ENCODE data around the gene TNFAIP1.

GRCh38 chr17:28306954-28307401 is 28.6 kb upstream of the TNFAIP1 start:
- TF ChIP-seq POLR2A (IDR thresholded peaks at IDR 0.05): no peak
- TF ChIP-seq, protein P1, sequence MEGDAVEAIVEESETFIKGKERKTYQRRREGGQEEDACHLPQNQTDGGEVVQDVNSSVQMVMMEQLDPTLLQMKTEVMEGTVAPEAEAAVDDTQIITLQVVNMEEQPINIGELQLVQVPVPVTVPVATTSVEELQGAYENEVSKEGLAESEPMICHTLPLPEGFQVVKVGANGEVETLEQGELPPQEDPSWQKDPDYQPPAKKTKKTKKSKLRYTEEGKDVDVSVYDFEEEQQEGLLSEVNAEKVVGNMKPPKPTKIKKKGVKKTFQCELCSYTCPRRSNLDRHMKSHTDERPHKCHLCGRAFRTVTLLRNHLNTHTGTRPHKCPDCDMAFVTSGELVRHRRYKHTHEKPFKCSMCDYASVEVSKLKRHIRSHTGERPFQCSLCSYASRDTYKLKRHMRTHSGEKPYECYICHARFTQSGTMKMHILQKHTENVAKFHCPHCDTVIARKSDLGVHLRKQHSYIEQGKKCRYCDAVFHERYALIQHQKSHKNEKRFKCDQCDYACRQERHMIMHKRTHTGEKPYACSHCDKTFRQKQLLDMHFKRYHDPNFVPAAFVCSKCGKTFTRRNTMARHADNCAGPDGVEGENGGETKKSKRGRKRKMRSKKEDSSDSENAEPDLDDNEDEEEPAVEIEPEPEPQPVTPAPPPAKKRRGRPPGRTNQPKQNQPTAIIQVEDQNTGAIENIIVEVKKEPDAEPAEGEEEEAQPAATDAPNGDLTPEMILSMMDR (IDR thresholded peaks at IDR 0.05): no peak
- TF ChIP-seq POLR2AphosphoS5 (IDR thresholded peaks at IDR 0.05): no peak
